Measurements from ENCODE around the gene FOXP2. TPM values are rescaled to one million over a fixed set of nuclear protein-coding genes. Genes with fewer than 3 reads are reported as not detected.
A peak's percentile ranks its signal among the peaks of the same experiment; 100 is the strongest.

The FOXP2 gene
- total RNA-seq, 4 donors from 2014 or later: 11.8 to 25.8 (median 17.2) TPM

- H3K27ac ChIP-seq: peak overlapping the region in 2 of 4 donors; percentile 56 to 57
- WGBS, 2 donors: 62 to 72% methylated on average over 3 of the region's 3 CpGs
- no peak overlapping the region for H3K4me3 ChIP-seq
- H3K4me1 ChIP-seq: no peaks in the 10 kb centered on the region
- DNase-seq (ENCODE audit: low spot score in 2 of 2): no peak
- TF ChIP-seq POLR2A (IDR thresholded peaks at IDR 0.05): no peak
- no peak for TF ChIP-seq CTCF (IDR thresholded peaks at IDR 0.05)
- no peak for TF ChIP-seq EP300 (IDR thresholded peaks at IDR 0.05)
- H3K36me3 ChIP-seq: no peaks in the 10 kb centered on the region
- no peaks in the 10 kb centered on the region for H3K27me3 ChIP-seq
- H3K9me3 ChIP-seq: no peaks in the 10 kb centered on the region
These were observed 215.1 kb downstream of the FOXP2 start for GRCh38 chr7:114629762-114630161.

GRCh38 chr7:114630201-114630990, 215.8 kb downstream of the FOXP2 start:
- Histone ChIP-seq H3K4me1 (no peaks in the 10 kb centered on the region), H3K27ac (peak overlapping the region in 3 of 4 donors; percentile 13 to 57 (median 56)), H3K4me3 (peak overlapping the region in 1 of 4 donors; percentile 1), H3K9me3 (no peaks in the 10 kb centered on the region), H3K36me3 (no peaks in the 10 kb centered on the region), H3K27me3 (no peaks in the 10 kb centered on the region)
- TF ChIP-seq EP300 (IDR thresholded peaks at IDR 0.05) (no peak), CTCF (IDR thresholded peaks at IDR 0.05) (no peak), POLR2A (IDR thresholded peaks at IDR 0.05) (no peak)
- DNase-seq (ENCODE audit: low spot score in 2 of 2): no peak
- WGBS, 2 donors: 43 to 45% methylated on average over 7 of the region's 7 CpGs

DNA sequence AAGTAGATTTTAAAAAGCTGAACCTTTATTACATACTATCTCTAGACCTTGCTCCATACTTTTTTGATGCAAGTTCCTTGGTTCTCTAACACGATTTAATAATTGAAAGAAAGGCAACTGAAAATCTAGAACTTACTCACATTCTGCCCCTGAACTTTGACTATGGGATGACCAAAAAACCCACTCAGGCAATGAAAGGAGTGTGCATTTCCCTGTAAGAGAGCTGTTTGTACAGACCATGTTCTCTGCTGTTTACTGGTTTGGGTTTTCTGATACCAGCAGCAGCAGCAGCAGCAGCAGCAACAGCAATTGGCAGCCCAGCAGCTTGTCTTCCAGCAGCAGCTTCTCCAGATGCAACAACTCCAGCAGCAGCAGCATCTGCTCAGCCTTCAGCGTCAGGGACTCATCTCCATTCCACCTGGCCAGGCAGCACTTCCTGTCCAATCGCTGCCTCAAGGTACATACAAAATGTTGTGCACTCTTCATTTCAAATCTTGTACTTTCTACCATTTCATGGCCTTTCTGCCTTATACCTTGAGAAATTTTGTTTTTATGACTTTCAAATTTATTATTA, 216.7 kb downstream of the FOXP2 start:
- TF ChIP-seq POLR2A (IDR thresholded peaks at IDR 0.05) (no peak), CTCF (IDR thresholded peaks at IDR 0.05) (no peak), EP300 (IDR thresholded peaks at IDR 0.05) (no peak)
- peak overlapping the region in 2 of 4 donors; percentile 13 to 52 for H3K27ac ChIP-seq
- DNase-seq (ENCODE audit: low spot score in 2 of 2): no peak
- no peaks in the 10 kb centered on the region for H3K36me3 ChIP-seq
- 89 to 92% methylated on average over 3 of the region's 3 CpGs for WGBS, 2 donors
- no peaks in the 10 kb centered on the region for H3K27me3 ChIP-seq
- no peak overlapping the region for H3K4me3 ChIP-seq
- no peaks in the 10 kb centered on the region for H3K9me3 ChIP-seq
- H3K4me1 ChIP-seq: no peaks in the 10 kb centered on the region

DNA sequence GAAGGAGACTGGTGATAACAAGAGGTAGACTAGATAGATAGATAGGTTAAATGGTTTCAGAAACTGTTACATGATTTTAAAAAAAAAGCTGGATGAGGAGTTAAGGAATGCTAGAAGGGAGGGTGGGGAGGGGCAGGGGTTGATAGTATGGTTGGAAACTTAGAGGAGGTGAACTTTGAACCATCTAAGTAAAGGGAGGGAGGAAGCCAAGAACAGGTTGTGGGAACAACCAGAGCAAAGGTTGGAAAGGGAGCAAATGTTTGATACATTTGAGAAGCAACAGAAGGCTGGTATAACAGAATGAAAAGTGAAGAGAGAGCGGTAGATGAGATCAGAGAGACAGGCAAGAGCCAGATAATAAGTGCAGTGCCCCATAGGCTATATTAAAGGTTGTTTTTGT, 224.8 kb downstream of the FOXP2 start:
- H3K9me3 ChIP-seq: no peaks in the 10 kb centered on the region
- 95 to 98% methylated on average over 1 of the region's 1 CpG for WGBS, 2 donors
- no peak for TF ChIP-seq EP300 (IDR thresholded peaks at IDR 0.05)
- TF ChIP-seq CTCF (IDR thresholded peaks at IDR 0.05): no peak
- no peak for TF ChIP-seq POLR2A (IDR thresholded peaks at IDR 0.05)
- no peak for DNase-seq (ENCODE audit: low spot score in 2 of 2)
- H3K27me3 ChIP-seq: no peaks in the 10 kb centered on the region
- H3K4me3 ChIP-seq: no peak overlapping the region
- no peak overlapping the region for H3K27ac ChIP-seq
- peaks cover 0 to 3% (median 0%) of the 10 kb centered on the region in 3 donors for H3K36me3 ChIP-seq
- no peaks in the 10 kb centered on the region for H3K4me1 ChIP-seq

DNA sequence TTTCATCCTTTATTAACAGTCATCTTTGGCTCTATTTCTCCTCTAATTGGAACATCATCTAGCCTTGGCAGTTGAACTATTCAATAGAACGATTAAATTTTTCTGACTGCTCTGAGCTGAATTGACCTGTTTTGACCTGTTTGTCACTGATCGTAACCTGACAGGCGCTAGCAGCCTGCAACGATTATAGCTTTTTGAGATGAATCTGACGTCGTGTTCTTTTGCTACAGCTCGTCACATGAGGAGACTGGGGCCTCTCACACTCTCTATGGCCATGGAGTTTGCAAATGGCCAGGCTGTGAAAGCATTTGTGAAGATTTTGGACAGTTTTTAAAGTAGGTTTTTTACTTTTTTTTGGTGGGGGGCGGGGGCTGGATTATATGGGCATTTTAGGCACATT, 229.8 kb downstream of the FOXP2 start:
- H3K27me3 ChIP-seq: no peaks in the 10 kb centered on the region
- WGBS, 2 donors: 71 to 76% methylated on average over 8 of the region's 8 CpGs
- DNase-seq (ENCODE audit: low spot score in 2 of 2): no peak
- H3K27ac ChIP-seq: no peak overlapping the region
- peaks cover 0 to 3% (median 0%) of the 10 kb centered on the region in 3 donors for H3K36me3 ChIP-seq
- H3K4me1 ChIP-seq: no peaks in the 10 kb centered on the region
- no peak overlapping the region for H3K4me3 ChIP-seq
- H3K9me3 ChIP-seq: no peaks in the 10 kb centered on the region
- TF ChIP-seq POLR2A (IDR thresholded peaks at IDR 0.05) (no peak), EP300 (IDR thresholded peaks at IDR 0.05) (no peak), CTCF (IDR thresholded peaks at IDR 0.05) (no peak)
